HG03175 (cell line): ENCODE measurements around the gene SLC43A2.

Experiments used
- ATAC-seq: cut with Tn5 transposase; IDR thresholded peaks from one replicate; pipeline ENCODE4 v1.9.1; 2021; ENCODE audit warnings: mild to moderate bottlenecking, moderate library complexity; ENCODE audit not compliant: unreplicated experiment

The SLC43A2 gene

GRCh38 chr17:1624650-1625049 is 4.0 kb downstream of the SLC43A2 start:
- no peak for ATAC-seq

- ATAC-seq: no peak
Observed at GRCh38 chr17:1623057-1623630, 5.5 kb downstream of the SLC43A2 start.

- no peak for ATAC-seq
Observed at GRCh38 chr17:1621273-1621954, 7.2 kb downstream of the SLC43A2 start.

- no peak for ATAC-seq
Observed at GRCh38 chr17:1620486-1620885, 8.1 kb downstream of the SLC43A2 start.

GRCh38 chr17:1617620-1618174 is 10.9 kb downstream of the SLC43A2 start:
- ATAC-seq: no peak

GRCh38 chr17:1616101-1616500 is 12.5 kb downstream of the SLC43A2 start:
- no peak for ATAC-seq

GRCh38 chr17:1612400-1612799 is 16.2 kb downstream of the SLC43A2 start:
- no peak for ATAC-seq

- no peak for ATAC-seq
Observed at GRCh38 chr17:1611715-1612114, 16.9 kb downstream of the SLC43A2 start.

- ATAC-seq: no peak
Observed at GRCh38 chr17:1608676-1609075, 20.0 kb downstream of the SLC43A2 start.

- ATAC-seq: no peak
Observed at GRCh38 chr17:1607971-1608320, 20.7 kb downstream of the SLC43A2 start.

GRCh38 chr17:1606352-1606985 is 22.2 kb downstream of the SLC43A2 start:
- ATAC-seq: no peak

GRCh38 chr17:1605681-1606351 is 22.8 kb downstream of the SLC43A2 start:
- no peak for ATAC-seq

- ATAC-seq: no peak
Observed at GRCh38 chr17:1604831-1605528, 23.7 kb downstream of the SLC43A2 start.

GRCh38 chr17:1601571-1601970 is 27.1 kb downstream of the SLC43A2 start:
- no peak for ATAC-seq

- no peak for ATAC-seq
Observed at GRCh38 chr17:1598399-1599095, 30.1 kb downstream of the SLC43A2 start.

- no peak for ATAC-seq
Observed at GRCh38 chr17:1597861-1598342, 30.7 kb downstream of the SLC43A2 start.

- no peak for ATAC-seq
Observed at GRCh38 chr17:1593630-1593931, 35.1 kb downstream of the SLC43A2 start.

GRCh38 chr17:1592751-1593629 is 35.6 kb downstream of the SLC43A2 start:
- peak; percentile 71 for ATAC-seq

- ATAC-seq: no peak
Observed at GRCh38 chr17:1591474-1592090, 37.1 kb downstream of the SLC43A2 start.
